ENCODE measurements around the gene TFCP2L1. TPM values are rescaled to one million over a fixed set of nuclear protein-coding genes. Genes with fewer than 3 reads are reported as not detected.

TFCP2L1 gene
- total RNA-seq, 2 donors from 2014 or later, result 54.2 to 103 TPM

DNA sequence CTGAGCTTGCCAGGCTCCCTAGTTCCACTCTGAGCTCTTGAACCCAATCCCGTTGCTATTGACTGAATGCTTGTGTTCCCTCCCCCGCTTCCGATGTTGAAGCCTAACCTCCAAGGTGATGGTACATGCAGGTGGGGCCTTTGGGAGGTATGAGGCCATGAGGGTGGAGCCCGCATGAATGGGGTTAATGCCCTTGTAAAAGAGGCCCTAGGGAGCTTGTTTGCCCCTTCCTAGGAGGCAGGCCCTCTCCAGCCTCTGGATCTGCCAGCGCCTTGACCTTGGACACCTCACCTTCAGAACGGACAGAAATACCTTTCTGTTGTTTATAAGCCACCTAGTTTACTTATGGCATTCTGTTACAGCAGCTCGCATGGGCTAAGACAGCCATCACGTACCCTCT lies 71.6 kb downstream of the TFCP2L1 start:
- H3K9ac ChIP-seq (ENCODE audit: low read depth in 2 of 2, low read length in 2 of 2), result no peak overlapping the region
- H3K9me3 ChIP-seq, result no peaks in the 10 kb centered on the region
- no peaks in the 10 kb centered on the region for H3K36me3 ChIP-seq
- H3K4me1 ChIP-seq, result peaks cover 18% of the 10 kb centered on the region
- TF ChIP-seq, protein P1, sequence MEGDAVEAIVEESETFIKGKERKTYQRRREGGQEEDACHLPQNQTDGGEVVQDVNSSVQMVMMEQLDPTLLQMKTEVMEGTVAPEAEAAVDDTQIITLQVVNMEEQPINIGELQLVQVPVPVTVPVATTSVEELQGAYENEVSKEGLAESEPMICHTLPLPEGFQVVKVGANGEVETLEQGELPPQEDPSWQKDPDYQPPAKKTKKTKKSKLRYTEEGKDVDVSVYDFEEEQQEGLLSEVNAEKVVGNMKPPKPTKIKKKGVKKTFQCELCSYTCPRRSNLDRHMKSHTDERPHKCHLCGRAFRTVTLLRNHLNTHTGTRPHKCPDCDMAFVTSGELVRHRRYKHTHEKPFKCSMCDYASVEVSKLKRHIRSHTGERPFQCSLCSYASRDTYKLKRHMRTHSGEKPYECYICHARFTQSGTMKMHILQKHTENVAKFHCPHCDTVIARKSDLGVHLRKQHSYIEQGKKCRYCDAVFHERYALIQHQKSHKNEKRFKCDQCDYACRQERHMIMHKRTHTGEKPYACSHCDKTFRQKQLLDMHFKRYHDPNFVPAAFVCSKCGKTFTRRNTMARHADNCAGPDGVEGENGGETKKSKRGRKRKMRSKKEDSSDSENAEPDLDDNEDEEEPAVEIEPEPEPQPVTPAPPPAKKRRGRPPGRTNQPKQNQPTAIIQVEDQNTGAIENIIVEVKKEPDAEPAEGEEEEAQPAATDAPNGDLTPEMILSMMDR (IDR thresholded peaks at IDR 0.05), result no peak
- peak; percentile 61 for DNase-seq
- H3K27me3 ChIP-seq, result no peaks in the 10 kb centered on the region
- intact Hi-C loops (cut with DNase I), result no loop called here
- no peak overlapping the region for H3K4me3 ChIP-seq
- H3K27ac ChIP-seq, result no peak overlapping the region

- H3K9me3 ChIP-seq, result no peaks in the 10 kb centered on the region
- H3K27ac ChIP-seq, result peak overlapping the region; percentile 91
- TF ChIP-seq, protein P1 (IDR thresholded peaks at IDR 0.05), result no peak
- peak; percentile 26 for DNase-seq
- no peaks in the 10 kb centered on the region for H3K36me3 ChIP-seq
- H3K9ac ChIP-seq (ENCODE audit: low read depth in 2 of 2, low read length in 2 of 2), result peak overlapping the region in 1 of 2 donors; percentile 78
- no peaks in the 10 kb centered on the region for H3K27me3 ChIP-seq
- no peak overlapping the region for H3K4me3 ChIP-seq
- H3K4me1 ChIP-seq, result peaks cover 18% of the 10 kb centered on the region
- intact Hi-C loops (cut with DNase I), result no loop called here
These were observed 72.2 kb downstream of the TFCP2L1 start for GRCh38 chr2:121212661-121213325.

DNA sequence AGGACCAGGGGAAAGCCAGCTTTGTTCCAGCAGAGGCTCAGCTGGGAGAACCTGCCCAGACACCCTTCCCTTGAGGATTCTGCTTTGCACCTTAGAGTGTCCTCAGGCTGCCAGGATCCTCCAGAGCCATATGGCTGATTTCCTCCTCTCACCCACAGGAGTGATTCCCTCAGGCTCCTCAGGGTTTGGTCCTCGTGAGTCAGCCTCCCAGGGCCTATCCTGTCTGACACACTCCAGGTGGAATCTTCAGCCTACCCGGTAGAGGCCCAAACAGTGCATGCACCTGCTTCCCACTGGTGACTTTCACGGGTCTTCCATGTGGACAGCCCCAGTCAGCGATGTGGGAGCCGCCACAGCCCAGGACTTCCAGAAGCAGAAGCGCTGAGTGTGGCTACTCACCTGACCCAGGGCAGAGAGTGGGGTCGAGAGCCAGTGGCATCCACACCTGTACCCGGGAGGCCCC lies 73.3 kb downstream of the TFCP2L1 start:
- H3K4me1 ChIP-seq, result peaks cover 18% of the 10 kb centered on the region
- no peaks in the 10 kb centered on the region for H3K36me3 ChIP-seq
- peak overlapping the region; percentile 33 to 78 for H3K9ac ChIP-seq (ENCODE audit: low read depth in 2 of 2, low read length in 2 of 2)
- TF ChIP-seq, protein P1 (IDR thresholded peaks at IDR 0.05), result no peak
- H3K27ac ChIP-seq, result peak overlapping the region; percentile 91
- no peak overlapping the region for H3K4me3 ChIP-seq
- intact Hi-C loops (cut with DNase I), result no loop called here
- no peak for DNase-seq
- H3K9me3 ChIP-seq, result no peaks in the 10 kb centered on the region
- no peaks in the 10 kb centered on the region for H3K27me3 ChIP-seq

GRCh38 chr2:121211251-121211650 lies 73.8 kb downstream of the TFCP2L1 start:
- intact Hi-C loops (cut with DNase I), result no loop called here
- TF ChIP-seq, protein P1 (IDR thresholded peaks at IDR 0.05), result no peak

DNA sequence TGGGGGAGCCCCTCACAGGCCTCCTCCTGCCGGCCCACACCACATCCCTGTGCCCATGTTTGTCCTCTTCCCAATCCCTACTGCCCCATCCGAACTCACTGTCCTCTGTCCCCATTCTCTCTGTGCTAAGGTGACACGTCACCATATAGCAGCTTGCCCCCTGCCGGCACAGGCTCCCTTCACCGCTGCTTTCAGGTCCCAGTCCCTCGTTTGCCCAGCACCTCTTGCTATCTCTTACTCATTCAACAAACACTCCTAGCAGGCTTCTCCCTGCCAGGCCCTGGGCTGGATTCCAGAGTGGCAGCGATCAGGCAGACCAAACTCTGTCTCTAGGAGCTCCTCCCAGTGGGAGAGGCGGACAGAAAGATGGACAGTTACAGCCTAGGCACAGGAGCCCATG lies 74.3 kb downstream of the TFCP2L1 start:
- Histone ChIP-seq H3K9ac (ENCODE audit: low read depth in 2 of 2, low read length in 2 of 2) (peak overlapping the region in 1 of 2 donors; percentile 57), H3K27ac (peak overlapping the region; percentile 91), H3K27me3 (no peaks in the 10 kb centered on the region), H3K36me3 (no peaks in the 10 kb centered on the region), H3K4me1 (peaks cover 18% of the 10 kb centered on the region), H3K9me3 (no peaks in the 10 kb centered on the region), H3K4me3 (no peak overlapping the region)
- DNase-seq, result peak; percentile 92
- TF ChIP-seq, protein P1 (IDR thresholded peaks at IDR 0.05), result no peak
- intact Hi-C loops (cut with DNase I), result no loop called here

More at GRCh38 chr2:121211251-121211650, 73.8 kb downstream of the TFCP2L1 start:
- Histone ChIP-seq H3K4me1 (peaks cover 18% of the 10 kb centered on the region), H3K4me3 (no peak overlapping the region), H3K36me3 (no peaks in the 10 kb centered on the region), H3K27me3 (no peaks in the 10 kb centered on the region), H3K9me3 (no peaks in the 10 kb centered on the region), H3K9ac (ENCODE audit: low read depth in 2 of 2, low read length in 2 of 2) (peak overlapping the region; percentile 33 to 78), H3K27ac (peak overlapping the region; percentile 91)
- DNase-seq, result peak; percentile 89
